Measurements from ENCODE around the gene GDF10.

The GDF10 gene

DNA sequence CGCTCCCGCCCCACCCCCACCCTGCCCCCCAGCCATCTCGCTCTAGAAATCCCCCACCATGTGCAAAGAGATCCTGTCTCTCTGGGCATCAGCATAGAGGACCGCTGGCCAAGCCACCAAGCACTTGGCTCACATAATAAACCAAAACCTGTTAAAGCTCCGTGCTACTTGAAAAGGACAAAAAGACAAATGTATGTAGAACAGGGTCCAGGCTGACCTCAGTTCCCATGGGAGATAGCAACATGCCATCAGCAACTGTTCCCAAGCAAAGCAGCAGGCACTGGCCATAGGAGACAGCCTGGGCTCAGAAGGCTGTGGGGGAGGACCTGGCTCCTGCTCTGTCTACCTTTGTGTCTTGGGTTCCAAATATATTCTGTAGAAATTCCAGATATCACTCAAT is 38.4 kb upstream of the GDF10 start:
- TF ChIP-seq, protein P1, sequence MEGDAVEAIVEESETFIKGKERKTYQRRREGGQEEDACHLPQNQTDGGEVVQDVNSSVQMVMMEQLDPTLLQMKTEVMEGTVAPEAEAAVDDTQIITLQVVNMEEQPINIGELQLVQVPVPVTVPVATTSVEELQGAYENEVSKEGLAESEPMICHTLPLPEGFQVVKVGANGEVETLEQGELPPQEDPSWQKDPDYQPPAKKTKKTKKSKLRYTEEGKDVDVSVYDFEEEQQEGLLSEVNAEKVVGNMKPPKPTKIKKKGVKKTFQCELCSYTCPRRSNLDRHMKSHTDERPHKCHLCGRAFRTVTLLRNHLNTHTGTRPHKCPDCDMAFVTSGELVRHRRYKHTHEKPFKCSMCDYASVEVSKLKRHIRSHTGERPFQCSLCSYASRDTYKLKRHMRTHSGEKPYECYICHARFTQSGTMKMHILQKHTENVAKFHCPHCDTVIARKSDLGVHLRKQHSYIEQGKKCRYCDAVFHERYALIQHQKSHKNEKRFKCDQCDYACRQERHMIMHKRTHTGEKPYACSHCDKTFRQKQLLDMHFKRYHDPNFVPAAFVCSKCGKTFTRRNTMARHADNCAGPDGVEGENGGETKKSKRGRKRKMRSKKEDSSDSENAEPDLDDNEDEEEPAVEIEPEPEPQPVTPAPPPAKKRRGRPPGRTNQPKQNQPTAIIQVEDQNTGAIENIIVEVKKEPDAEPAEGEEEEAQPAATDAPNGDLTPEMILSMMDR (conservative IDR thresholded peaks at IDR 0.05), result no peak
- no peak overlapping the region for H3K27ac ChIP-seq

DNA sequence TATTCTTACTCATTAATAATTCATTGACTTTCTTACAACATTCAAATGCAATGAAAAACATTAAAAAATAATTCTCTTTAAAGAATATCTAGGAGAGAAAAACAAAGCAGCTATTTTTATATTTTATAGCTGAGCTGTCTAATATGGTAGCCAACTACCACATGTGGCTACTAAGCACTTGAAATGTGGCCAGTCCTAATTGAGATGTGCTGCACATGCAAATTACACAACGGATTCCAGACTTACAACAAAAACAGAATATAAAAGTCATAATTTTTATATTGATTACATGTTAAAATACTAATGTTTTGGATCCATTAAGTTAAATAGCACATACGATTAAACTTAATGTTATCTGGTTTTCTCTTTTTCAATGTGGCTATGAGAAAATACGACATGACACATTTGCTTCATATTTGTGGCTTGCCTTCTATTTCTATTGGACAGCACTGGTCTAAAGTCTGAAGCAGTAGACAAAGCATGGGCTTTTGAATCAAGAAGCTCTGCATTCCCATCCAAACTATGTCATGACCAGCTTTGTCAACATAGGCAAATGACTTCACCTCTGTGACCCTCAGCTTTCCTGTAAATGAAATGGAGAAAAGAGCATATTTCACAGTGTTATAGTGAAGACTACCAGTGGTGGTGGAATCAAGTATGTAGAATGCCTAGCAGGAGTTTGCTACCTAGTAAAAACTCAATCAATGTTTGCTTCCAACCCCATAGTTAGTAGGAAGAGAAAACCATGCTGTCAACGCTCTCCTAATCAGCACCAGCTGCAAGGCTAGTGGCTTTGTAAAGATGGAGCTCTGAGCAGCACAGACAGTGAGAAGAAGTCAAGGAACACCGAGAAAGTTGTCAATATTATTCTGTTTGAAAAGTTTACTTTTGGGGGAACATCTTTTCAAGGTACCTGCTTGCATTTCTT is 37.1 kb upstream of the GDF10 start:
- TF ChIP-seq, protein P1 (conservative IDR thresholded peaks at IDR 0.05), result no peak
- no peak overlapping the region for H3K27ac ChIP-seq

DNA sequence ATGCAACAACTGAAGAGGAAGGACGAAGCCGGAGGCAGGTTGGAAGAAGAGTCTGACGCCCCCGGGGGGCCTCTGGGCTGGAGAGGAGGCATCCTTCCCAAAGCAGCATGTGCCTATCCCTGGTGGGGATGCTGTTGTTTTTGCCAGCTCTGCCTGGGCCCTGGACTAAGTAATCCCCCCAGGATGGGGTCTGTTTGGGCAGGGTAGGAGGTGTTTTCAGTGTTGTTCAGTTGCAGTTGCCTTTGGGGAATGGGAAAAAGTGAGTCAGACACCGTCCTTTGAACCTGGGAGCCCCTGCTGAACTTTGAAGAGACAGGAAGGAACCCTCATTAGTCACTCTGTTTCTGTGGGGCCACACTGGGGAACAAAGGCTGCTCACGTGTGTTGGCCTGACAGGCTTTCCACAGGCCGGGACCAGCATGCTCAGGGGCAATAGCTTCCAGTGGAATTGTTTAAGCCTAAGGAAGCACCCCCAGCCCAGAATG is 35.2 kb upstream of the GDF10 start:
- H3K27ac ChIP-seq, result no peak overlapping the region
- TF ChIP-seq, protein P1 (conservative IDR thresholded peaks at IDR 0.05), result no peak

DNA sequence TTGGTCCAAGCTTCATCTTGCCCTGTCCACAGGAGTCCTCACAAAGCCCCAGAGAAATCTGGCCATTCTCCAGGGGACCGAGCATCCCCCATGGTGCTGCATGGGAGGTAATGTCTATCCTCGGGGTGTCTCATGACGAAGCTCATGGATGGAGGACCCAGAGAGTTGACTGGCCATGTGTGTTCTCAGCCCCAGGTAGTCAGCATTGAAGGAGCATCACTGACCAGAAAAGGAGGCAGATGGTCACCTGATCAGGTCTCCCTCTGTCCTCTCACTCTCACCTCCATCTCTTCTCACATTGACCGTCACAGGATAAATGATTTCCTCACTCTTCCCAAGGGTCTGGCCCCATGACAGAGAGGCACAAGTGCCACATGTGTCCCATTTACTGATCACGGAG is 33.4 kb upstream of the GDF10 start:
- H3K27ac ChIP-seq, result no peak overlapping the region
- TF ChIP-seq, protein P1 (conservative IDR thresholded peaks at IDR 0.05), result no peak

DNA sequence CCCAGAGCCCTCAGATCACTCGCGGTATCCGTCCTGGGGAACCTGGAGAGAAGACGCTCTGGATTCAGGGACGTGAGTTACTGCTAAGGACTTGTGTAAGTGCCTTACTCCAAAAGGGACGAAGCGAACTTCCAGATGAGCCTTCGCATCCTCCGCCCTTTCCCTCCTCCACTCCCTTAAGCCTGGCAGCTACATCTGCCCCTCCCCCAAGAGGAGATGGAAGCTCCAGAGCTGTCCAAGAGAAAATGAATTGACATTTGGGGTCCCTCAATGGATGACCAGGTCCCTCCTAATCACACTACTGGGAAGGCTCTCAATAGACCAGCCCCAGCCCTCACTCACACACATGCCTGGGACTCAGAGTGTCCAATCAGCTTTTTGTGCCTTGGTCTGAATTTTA is 31.3 kb upstream of the GDF10 start:
- H3K27ac ChIP-seq, result no peak overlapping the region
- TF ChIP-seq, protein P1 (conservative IDR thresholded peaks at IDR 0.05), result no peak

DNA sequence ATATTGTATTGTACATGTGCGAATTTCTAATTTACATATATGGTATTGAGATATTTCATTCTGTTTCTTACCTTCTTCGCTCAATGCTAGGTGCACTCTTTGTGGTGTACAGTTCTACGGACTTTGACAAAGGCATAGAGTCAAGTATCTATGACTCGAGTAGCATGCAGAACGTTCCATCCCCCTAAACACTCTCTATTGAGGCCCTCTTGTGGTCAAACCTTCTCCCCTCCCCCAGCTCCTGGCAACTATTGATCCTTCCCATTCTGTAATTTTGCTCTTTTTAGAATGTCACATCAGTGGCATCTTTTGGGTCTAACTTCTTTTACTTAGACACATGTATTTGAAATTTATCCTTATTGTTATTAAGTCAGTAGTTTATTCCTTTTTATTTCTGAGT is 30.7 kb upstream of the GDF10 start:
- TF ChIP-seq, protein P1 (conservative IDR thresholded peaks at IDR 0.05), result no peak

DNA sequence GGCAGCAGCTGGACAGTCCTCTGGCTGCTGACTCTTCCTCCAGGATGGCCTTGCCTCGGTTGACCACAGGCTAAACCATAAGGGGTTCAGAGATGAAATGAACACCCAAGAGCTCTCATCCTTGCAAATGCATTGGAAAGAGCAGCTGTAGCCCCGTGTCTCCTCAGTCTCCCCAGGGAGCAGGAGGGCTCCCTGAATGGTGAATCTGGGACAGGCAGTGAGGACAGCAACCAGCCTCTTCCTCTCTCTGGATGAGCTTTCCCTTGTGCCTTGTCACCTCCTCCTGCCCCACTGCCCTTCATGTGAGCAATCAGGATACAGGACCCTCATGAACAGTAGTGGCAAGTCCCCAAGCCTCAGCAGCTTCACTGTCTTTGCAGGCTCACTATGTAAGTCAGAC is 23.9 kb upstream of the GDF10 start:
- TF ChIP-seq, protein P1 (conservative IDR thresholded peaks at IDR 0.05), result no peak
- no peak overlapping the region for H3K27ac ChIP-seq

More for the DNA sequence above, 30.7 kb upstream of the GDF10 start:
- H3K27ac ChIP-seq, result no peak overlapping the region

Measured in VCaP (cell line).